ENCODE measurements around the gene PSMD10.

DNA sequence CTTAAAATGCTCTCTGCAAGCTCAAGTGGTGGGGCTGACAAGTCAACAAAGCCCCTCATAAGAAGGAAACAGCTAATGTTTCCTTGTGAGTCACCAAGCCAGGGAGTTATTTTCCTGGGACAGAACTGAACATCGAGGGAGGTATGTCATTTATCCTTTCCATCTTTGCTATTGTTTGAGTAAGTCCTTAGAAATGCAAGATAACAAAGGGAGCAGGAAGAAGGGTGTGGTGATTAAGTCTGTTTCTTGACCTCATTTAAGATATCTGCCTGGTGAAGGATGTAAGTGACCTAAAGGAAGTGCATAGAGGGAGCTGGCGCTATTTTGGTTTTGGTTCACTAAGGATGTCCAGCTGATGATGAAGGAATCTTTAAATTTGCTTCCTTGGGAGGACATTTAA is 40.1 kb upstream of the PSMD10 start:
- TF ChIP-seq, protein P1, sequence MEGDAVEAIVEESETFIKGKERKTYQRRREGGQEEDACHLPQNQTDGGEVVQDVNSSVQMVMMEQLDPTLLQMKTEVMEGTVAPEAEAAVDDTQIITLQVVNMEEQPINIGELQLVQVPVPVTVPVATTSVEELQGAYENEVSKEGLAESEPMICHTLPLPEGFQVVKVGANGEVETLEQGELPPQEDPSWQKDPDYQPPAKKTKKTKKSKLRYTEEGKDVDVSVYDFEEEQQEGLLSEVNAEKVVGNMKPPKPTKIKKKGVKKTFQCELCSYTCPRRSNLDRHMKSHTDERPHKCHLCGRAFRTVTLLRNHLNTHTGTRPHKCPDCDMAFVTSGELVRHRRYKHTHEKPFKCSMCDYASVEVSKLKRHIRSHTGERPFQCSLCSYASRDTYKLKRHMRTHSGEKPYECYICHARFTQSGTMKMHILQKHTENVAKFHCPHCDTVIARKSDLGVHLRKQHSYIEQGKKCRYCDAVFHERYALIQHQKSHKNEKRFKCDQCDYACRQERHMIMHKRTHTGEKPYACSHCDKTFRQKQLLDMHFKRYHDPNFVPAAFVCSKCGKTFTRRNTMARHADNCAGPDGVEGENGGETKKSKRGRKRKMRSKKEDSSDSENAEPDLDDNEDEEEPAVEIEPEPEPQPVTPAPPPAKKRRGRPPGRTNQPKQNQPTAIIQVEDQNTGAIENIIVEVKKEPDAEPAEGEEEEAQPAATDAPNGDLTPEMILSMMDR (conservative IDR thresholded peaks at IDR 0.05) = no peak
- no peak for TF ChIP-seq EZH2 (IDR thresholded peaks at IDR 0.05; ENCODE audit: low read depth)
